ENCODE measurements around the gene EEF1G. TPM values are rescaled to one million over a fixed set of nuclear protein-coding genes. Genes with fewer than 3 reads are reported as not detected.
A peak's percentile ranks its signal among the peaks of the same experiment; 100 is the strongest.

EEF1G gene
- total and polyA plus RNA-seq, 4 donors = 941 to 1,160 (median 1,086) TPM

DNA sequence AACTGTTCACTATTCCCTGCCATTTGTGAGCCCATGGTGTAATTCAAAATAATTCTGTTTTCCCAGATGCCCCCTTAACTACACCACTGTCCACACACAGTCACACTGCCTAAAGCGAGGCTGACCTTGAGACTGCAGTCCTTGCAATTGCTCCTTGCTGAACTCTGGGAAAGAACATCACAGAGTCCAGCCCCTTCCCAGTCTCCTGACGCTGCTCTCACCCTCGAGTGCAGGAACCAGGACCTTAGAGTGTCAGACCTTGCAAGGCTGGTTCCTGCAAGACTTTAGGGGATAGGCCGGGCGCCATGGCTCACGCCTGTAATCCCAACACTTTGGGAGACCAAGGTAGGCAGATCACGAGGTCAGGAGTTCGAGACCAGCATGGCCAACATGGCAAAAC, 60.7 kb downstream of the EEF1G start:
- Histone ChIP-seq H3K9me3 (ENCODE audit: control insufficient read depth in 4 of 4, insufficient read depth in 3 of 4, low read length in 3 of 4) (no peaks in the 10 kb centered on the region), H3K27me3 (ENCODE audit: control insufficient read depth in 3 of 3, insufficient read depth in 3 of 3, low read length in 2 of 3) (no peaks in the 10 kb centered on the region), H3K27ac (ENCODE audit: low read depth in 1 of 2, low read length in 1 of 2) (peak overlapping the region in 1 of 2 donors; percentile 45), H3K4me3 (no peak overlapping the region), H3K36me3 (ENCODE audit: control insufficient read depth in 4 of 4, insufficient read depth in 4 of 4, low read length in 4 of 4) (peaks cover 11 to 29% (median 18%) of the 10 kb centered on the region in 4 donors), H3K4me1 (ENCODE audit: control insufficient read depth in 5 of 5, insufficient read depth in 5 of 5, low read length in 5 of 5) (peaks cover 0 to 11% (median 4%) of the 10 kb centered on the region in 5 donors), H3K9ac (ENCODE audit: insufficient read depth in 1 of 2, low read length in 2 of 2) (no peak overlapping the region)
- TF ChIP-seq CTCF (IDR thresholded peaks at IDR 0.05; ENCODE audit: control extremely low read depth, extremely low read depth) = no peak
- no peak for ATAC-seq (ENCODE audit: insufficient read depth, low FRiP score)
- DNase-seq = no peak
- WGBS, 2 donors = 79 to 86% methylated on average over 8 of the region's 8 CpGs

Small RNA genes within 50 kb of the gene (small RNA-seq; reads per million reads assigned to genes)
- gene AP001458.1 (ENCODE audit: low replicate concordance) (not detected), gene EEF1G (ENCODE audit: low replicate concordance) (not detected), gene MIR6747 (ENCODE audit: low replicate concordance) (0.31 reads per million, percentile 36 among the genes with 10 or more reads in this experiment)

Other genes starting within 250 kb of the EEF1G start
- 10 to 100 TPM in 1 of 2 donors, 1 to 10 TPM in 1; 6.3 to 36.1 TPM for gene ASRGL1, start 236.4 kb downstream of the EEF1G start, total RNA-seq
- 10 to 100 TPM; 21.9 to 34.5 TPM for gene ASRGL1, start 236.4 kb downstream of the EEF1G start, polyA plus RNA-seq
- gene SCGB1A1, start 154.9 kb downstream of the EEF1G start, total RNA-seq = 1,000 to 10,000 TPM in 1 of 2 donors, 10 to 100 TPM in 1; 16.0 to 5,001 TPM
- gene SCGB1A1, start 154.9 kb downstream of the EEF1G start, polyA plus RNA-seq = 1,000 to 10,000 TPM; 2,989 to 6,099 TPM
- 100 to 1,000 TPM; 396 to 707 TPM for gene AHNAK, start 27.1 kb downstream of the EEF1G start, total RNA-seq
- 10 to 100 TPM; 66.5 to 79.9 TPM for gene AHNAK, start 27.1 kb downstream of the EEF1G start, polyA plus RNA-seq
- 10 to 100 TPM; 10.8 to 19.4 TPM for gene TUT1, start 17.6 kb upstream of the EEF1G start, total RNA-seq
- gene TUT1, start 17.6 kb upstream of the EEF1G start, polyA plus RNA-seq = 10 to 100 TPM; 15.2 to 21.9 TPM
- 10 to 100 TPM; 53.7 to 74.4 TPM for gene MTA2, start 28.0 kb upstream of the EEF1G start, total RNA-seq
- 10 to 100 TPM; 57.0 to 62.2 TPM for gene MTA2, start 28.0 kb upstream of the EEF1G start, polyA plus RNA-seq
- 10 to 100 TPM; 29.1 to 95.4 TPM for gene EML3, start 38.9 kb upstream of the EEF1G start, total RNA-seq
- gene EML3, start 38.9 kb upstream of the EEF1G start, polyA plus RNA-seq = 10 to 100 TPM; 59.5 to 66.4 TPM
- 1 to 10 TPM; 3.5 to 9.6 TPM for gene ROM1, start 39.4 kb upstream of the EEF1G start, total RNA-seq
- 10 to 100 TPM in 1 of 2 donors, 1 to 10 TPM in 1; 9.3 to 17.9 TPM for gene ROM1, start 39.4 kb upstream of the EEF1G start, polyA plus RNA-seq
- gene B3GAT3, start 48.1 kb upstream of the EEF1G start, total RNA-seq = 10 to 100 TPM; 14.6 to 48.7 TPM
- gene B3GAT3, start 48.1 kb upstream of the EEF1G start, polyA plus RNA-seq = 10 to 100 TPM; 50.3 to 58.0 TPM
- 100 to 1,000 TPM; 181 to 266 TPM for gene GANAB, start 72.7 kb upstream of the EEF1G start, total RNA-seq
- gene GANAB, start 72.7 kb upstream of the EEF1G start, polyA plus RNA-seq = 100 to 1,000 TPM; 104 to 155 TPM
- 10 to 100 TPM; 15.5 to 22.7 TPM for gene INTS5, start 79.4 kb upstream of the EEF1G start, total RNA-seq
- gene INTS5, start 79.4 kb upstream of the EEF1G start, polyA plus RNA-seq = 10 to 100 TPM in 1 of 2 donors, 1 to 10 TPM in 1; 8.5 to 17.4 TPM
- 10 to 100 TPM; 19.0 to 54.0 TPM for gene C11orf98, start 91.3 kb upstream of the EEF1G start, total RNA-seq
- 100 to 1,000 TPM; 135 to 140 TPM for gene C11orf98, start 91.3 kb upstream of the EEF1G start, polyA plus RNA-seq
- gene CSKMT, start 91.4 kb upstream of the EEF1G start, total RNA-seq = 10 to 100 TPM in 1 of 2 donors, 1 to 10 TPM in 1; 5.3 to 19.8 TPM
- gene CSKMT, start 91.4 kb upstream of the EEF1G start, polyA plus RNA-seq = 10 to 100 TPM; 11.0 to 37.1 TPM
- gene UQCC3, start 97.8 kb upstream of the EEF1G start, total RNA-seq = 10 to 100 TPM in 1 of 2 donors, 1 to 10 TPM in 1; 8.6 to 10.4 TPM
- gene UQCC3, start 97.8 kb upstream of the EEF1G start, polyA plus RNA-seq = 10 to 100 TPM in 1 of 2 donors, 1 to 10 TPM in 1; 8.7 to 20.1 TPM
- gene LBHD1, start 98.4 kb upstream of the EEF1G start, total RNA-seq = 1 to 10 TPM; 4.4 to 8.9 TPM
- gene LBHD1, start 98.4 kb upstream of the EEF1G start, polyA plus RNA-seq = 1 to 10 TPM; 4.4 to 5.7 TPM
- gene UBXN1, start 105.2 kb upstream of the EEF1G start, total RNA-seq = 10 to 100 TPM; 54.8 to 80.2 TPM
- gene UBXN1, start 105.2 kb upstream of the EEF1G start, polyA plus RNA-seq = 100 to 1,000 TPM; 149 to 168 TPM
- gene LRRN4CL, start 115.6 kb upstream of the EEF1G start, total RNA-seq = 1 to 10 TPM in 1 of 2 donors, under 1 TPM in 1; 0.57 to 2.6 TPM
- gene LRRN4CL, start 115.6 kb upstream of the EEF1G start, polyA plus RNA-seq = 1 to 10 TPM in 1 of 2 donors, under 1 TPM in 1; 0.46 to 1.9 TPM
- 100 to 1,000 TPM in 1 of 2 donors, 10 to 100 TPM in 1; 30.7 to 120 TPM for gene BSCL2, start 133.5 kb upstream of the EEF1G start, total RNA-seq
- gene BSCL2, start 133.5 kb upstream of the EEF1G start, polyA plus RNA-seq = 100 to 1,000 TPM in 1 of 2 donors, 10 to 100 TPM in 1; 65.7 to 190 TPM
- gene GNG3, start 133.8 kb upstream of the EEF1G start, total RNA-seq = under 1 TPM in 1 of 2 donors, not detected in 1; 0.40 TPM
- under 1 TPM; 0.05 to 0.26 TPM for gene GNG3, start 133.8 kb upstream of the EEF1G start, polyA plus RNA-seq
- 10 to 100 TPM; 41.4 to 53.1 TPM for gene HNRNPUL2, start 153.6 kb upstream of the EEF1G start, total RNA-seq
- 10 to 100 TPM; 25.6 to 29.5 TPM for gene HNRNPUL2, start 153.6 kb upstream of the EEF1G start, polyA plus RNA-seq
- 10 to 100 TPM; 27.7 to 33.8 TPM for gene TTC9C, start 154.6 kb upstream of the EEF1G start, total RNA-seq
- gene TTC9C, start 154.6 kb upstream of the EEF1G start, polyA plus RNA-seq = 10 to 100 TPM; 22.6 to 55.5 TPM
- 10 to 100 TPM in 1 of 2 donors, 1 to 10 TPM in 1; 8.9 to 12.9 TPM for gene ZBTB3, start 180.3 kb upstream of the EEF1G start, total RNA-seq
- gene ZBTB3, start 180.3 kb upstream of the EEF1G start, polyA plus RNA-seq = 1 to 10 TPM; 2.1 to 5.8 TPM
- 10 to 100 TPM; 52.0 to 72.9 TPM for gene POLR2G, start 187.7 kb upstream of the EEF1G start, total RNA-seq
- gene POLR2G, start 187.7 kb upstream of the EEF1G start, polyA plus RNA-seq = 100 to 1,000 TPM; 141 to 148 TPM
- 10 to 100 TPM; 22.6 to 27.8 TPM for gene TAF6L, start 197.5 kb upstream of the EEF1G start, total RNA-seq
- 10 to 100 TPM; 18.7 to 32.7 TPM for gene TAF6L, start 197.5 kb upstream of the EEF1G start, polyA plus RNA-seq
- 10 to 100 TPM; 40.0 to 61.0 TPM for gene TMEM179B, start 213.5 kb upstream of the EEF1G start, total RNA-seq
- gene TMEM179B, start 213.5 kb upstream of the EEF1G start, polyA plus RNA-seq = 10 to 100 TPM; 68.8 to 87.6 TPM
- gene TMEM223, start 218.1 kb upstream of the EEF1G start, total RNA-seq = 10 to 100 TPM in 1 of 2 donors, 1 to 10 TPM in 1; 9.7 to 15.6 TPM
- 10 to 100 TPM; 21.9 to 38.6 TPM for gene TMEM223, start 218.1 kb upstream of the EEF1G start, polyA plus RNA-seq
- gene NXF1, start 231.5 kb upstream of the EEF1G start, total RNA-seq = 10 to 100 TPM; 62.6 to 89.4 TPM
- 10 to 100 TPM; 68.4 to 82.5 TPM for gene NXF1, start 231.5 kb upstream of the EEF1G start, polyA plus RNA-seq